Stimulated activated CD8-positive, alpha-beta memory T cell treated with anti-CD3 and anti-CD28 coated beads, Interleukin-4, amount 100 ng/mL, for 1 hour (primary cell): ENCODE results near the gene FDXACB1.
"Not testable (repeated sequence)": the region's sequence is repeated elsewhere in the genome, so short reads cannot be mapped to it uniquely, and the experiment has no call there.

ENCODE experiments used
- DNase-seq, 2 donors: peaks; one replicate each; pipeline ENCODE4 v3.0.0-alpha.2; 2020; ENCODE audit warnings: low read depth in 2 of 2, low spot score in 1 of 2

FDXACB1 gene

GRCh38 chr11:111910676-111911562 lies 32.0 kb upstream of the FDXACB1 start:
- no peak for DNase-seq

GRCh38 chr11:111909378-111909777 lies 30.4 kb upstream of the FDXACB1 start:
- DNase-seq = no peak

- no peak for DNase-seq
Observed at GRCh38 chr11:111908639-111909305, 29.8 kb upstream of the FDXACB1 start.

- no peak for DNase-seq
Observed at GRCh38 chr11:111906680-111907079, 27.7 kb upstream of the FDXACB1 start.

GRCh38 chr11:111905411-111905810 lies 26.4 kb upstream of the FDXACB1 start:
- DNase-seq = no peak

- DNase-seq = no peak
Observed at GRCh38 chr11:111886844-111887243, 7.9 kb upstream of the FDXACB1 start.

GRCh38 chr11:111886032-111886431 lies 7.1 kb upstream of the FDXACB1 start:
- no peak for DNase-seq

GRCh38 chr11:111885053-111885452 lies 6.1 kb upstream of the FDXACB1 start:
- DNase-seq = not testable (repeated sequence)

- DNase-seq = no peak
Observed at GRCh38 chr11:111882202-111882601, 3.2 kb upstream of the FDXACB1 start.

- no peak for DNase-seq
Observed at GRCh38 chr11:111879637-111879960, 634 bp upstream of the FDXACB1 start.

- no peak for DNase-seq
Observed at GRCh38 chr11:111878385-111878848, 548 bp downstream of the FDXACB1 start.

GRCh38 chr11:111871693-111872161 lies 7.2 kb downstream of the FDXACB1 start:
- DNase-seq = no peak

- peak; percentile 75 to 78 for DNase-seq
Observed at GRCh38 chr11:111870886-111871692, 7.9 kb downstream of the FDXACB1 start, which contains the start of gene ALG9. Gene ALG9 (minus strand): TSS chr11:111871581. CDS start chr11:111871482, 99 bp downstream.

- DNase-seq = no peak
Observed at GRCh38 chr11:111870522-111870885, 8.5 kb downstream of the FDXACB1 start.

- DNase-seq = no peak
Observed at GRCh38 chr11:111870113-111870512, 8.9 kb downstream of the FDXACB1 start.

- no peak for DNase-seq
Observed at GRCh38 chr11:111860257-111860656, 18.7 kb downstream of the FDXACB1 start.

- no peak for DNase-seq
Observed at GRCh38 chr11:111855506-111855905, 23.5 kb downstream of the FDXACB1 start.

GRCh38 chr11:111852103-111852502 lies 26.9 kb downstream of the FDXACB1 start:
- no peak for DNase-seq

- DNase-seq = no peak
Observed at GRCh38 chr11:111851636-111852035, 27.3 kb downstream of the FDXACB1 start.

GRCh38 chr11:111851067-111851466 lies 27.9 kb downstream of the FDXACB1 start:
- DNase-seq = no peak

- no peak for DNase-seq
Observed at GRCh38 chr11:111849631-111850030, 29.3 kb downstream of the FDXACB1 start.
